ENCODE measurements around the gene MRTFB. TPM values are rescaled to one million over a fixed set of nuclear protein-coding genes. Genes with fewer than 3 reads are reported as not detected.

MRTFB gene
- total RNA-seq, 1 donor from 2014 or later = 83.1 TPM

- Mint-ChIP-seq H3K27ac (no peak overlapping the region), H3K4me1 (ENCODE audit: low read depth) (peaks cover 38% of the 10 kb centered on the region), H3K9me3 (ENCODE audit: low read depth) (no peaks in the 10 kb centered on the region), H3K36me3 (ENCODE audit: insufficient read depth) (no peaks in the 10 kb centered on the region), H3K27me3 (peaks cover 53% of the 10 kb centered on the region), H3K4me3 (ENCODE audit: low read depth) (peak overlapping the region; percentile 79)
- TF ChIP-seq CTCF (IDR thresholded peaks at IDR 0.05; ENCODE audit: unreplicated experiment) = no peak
- DNase-seq (ENCODE audit: low spot score, unreplicated experiment) = no peak
Observed at GRCh38 chr16:14303182-14303618, 232.1 kb downstream of the MRTFB start.

- H3K27ac Mint-ChIP-seq = no peak overlapping the region
- peak overlapping the region; percentile 79 for H3K4me3 Mint-ChIP-seq (ENCODE audit: low read depth)
- no peaks in the 10 kb centered on the region for H3K36me3 Mint-ChIP-seq (ENCODE audit: insufficient read depth)
- H3K9me3 Mint-ChIP-seq (ENCODE audit: low read depth) = no peaks in the 10 kb centered on the region
- peaks cover 39% of the 10 kb centered on the region for H3K4me1 Mint-ChIP-seq (ENCODE audit: low read depth)
- DNase-seq (ENCODE audit: low spot score, unreplicated experiment) = no peak
- no peak for TF ChIP-seq CTCF (IDR thresholded peaks at IDR 0.05; ENCODE audit: unreplicated experiment)
- peaks cover 54% of the 10 kb centered on the region for H3K27me3 Mint-ChIP-seq
Observed at GRCh38 chr16:14303639-14304394, 232.7 kb downstream of the MRTFB start.

- Mint-ChIP-seq H3K27me3 (peaks cover 53% of the 10 kb centered on the region), H3K27ac (no peak overlapping the region), H3K4me3 (ENCODE audit: low read depth) (peak overlapping the region; percentile 57), H3K9me3 (ENCODE audit: low read depth) (no peaks in the 10 kb centered on the region), H3K4me1 (ENCODE audit: low read depth) (peaks cover 50% of the 10 kb centered on the region), H3K36me3 (ENCODE audit: insufficient read depth) (no peaks in the 10 kb centered on the region)
- no peak for DNase-seq (ENCODE audit: low spot score, unreplicated experiment)
- no peak for TF ChIP-seq CTCF (IDR thresholded peaks at IDR 0.05; ENCODE audit: unreplicated experiment)
Observed at GRCh38 chr16:14304891-14305460, 233.9 kb downstream of the MRTFB start.

- no peak for TF ChIP-seq CTCF (IDR thresholded peaks at IDR 0.05; ENCODE audit: unreplicated experiment)
- Mint-ChIP-seq H3K4me1 (ENCODE audit: low read depth) (peaks cover 45% of the 10 kb centered on the region), H3K27me3 (peaks cover 45% of the 10 kb centered on the region)
Observed at GRCh38 chr16:14306485-14307058, 235.5 kb downstream of the MRTFB start.

GRCh38 chr16:14307059-14307526 is 236.0 kb downstream of the MRTFB start:
- H3K9me3 Mint-ChIP-seq (ENCODE audit: low read depth) = no peaks in the 10 kb centered on the region
- H3K27ac Mint-ChIP-seq = peak overlapping the region; percentile 24
- no peak for TF ChIP-seq CTCF (IDR thresholded peaks at IDR 0.05; ENCODE audit: unreplicated experiment)
- no peaks in the 10 kb centered on the region for H3K36me3 Mint-ChIP-seq (ENCODE audit: insufficient read depth)
- no peak for DNase-seq (ENCODE audit: low spot score, unreplicated experiment)
- H3K4me3 Mint-ChIP-seq (ENCODE audit: low read depth) = no peak overlapping the region
- peaks cover 45% of the 10 kb centered on the region for H3K27me3 Mint-ChIP-seq
- peaks cover 45% of the 10 kb centered on the region for H3K4me1 Mint-ChIP-seq (ENCODE audit: low read depth)

More at GRCh38 chr16:14306485-14307058, 235.5 kb downstream of the MRTFB start:
- Mint-ChIP-seq H3K27ac (peak overlapping the region; percentile 24), H3K36me3 (ENCODE audit: insufficient read depth) (no peaks in the 10 kb centered on the region), H3K4me3 (ENCODE audit: low read depth) (no peak overlapping the region), H3K9me3 (ENCODE audit: low read depth) (no peaks in the 10 kb centered on the region)
- no peak for DNase-seq (ENCODE audit: low spot score, unreplicated experiment)
